ENCODE measurements around the gene TBL3. TPM values are rescaled to one million over a fixed set of nuclear protein-coding genes. Genes with fewer than 3 reads are reported as not detected.

The TBL3 gene
- total RNA-seq, 6 experiments from 2014 or later = 15.8 to 42.4 (median 18.1) TPM

- WGBS (ENCODE audit: insufficient coverage, low coverage, low lambda C conversion rate, missing lambda C conversion rate) = 14% methylated on average over 6 of the region's 11 CpGs
- H3K27ac ChIP-seq = peak overlapping the region; percentile 21 to 63 (median 41)
- no peaks in the 10 kb centered on the region for H3K9me3 ChIP-seq
- ATAC-seq (no peak), DNase-seq (no peak)
- H3K27me3 ChIP-seq = no peaks in the 10 kb centered on the region
- peaks cover 0 to 56% (median 25%) of the 10 kb centered on the region in 4 donors for H3K4me1 ChIP-seq
- H3K36me3 ChIP-seq = peaks cover 0 to 15% (median 0%) of the 10 kb centered on the region in 4 donors
- peak overlapping the region; percentile 76 to 85 (median 82) for H3K4me3 ChIP-seq
- intact Hi-C loops (cut with DNase I) = no loop called here
- no peak for TF ChIP-seq CTCF (IDR thresholded peaks at IDR 0.05)
- TF ChIP-seq POLR2A (IDR thresholded peaks at IDR 0.05) = no peak
Observed at GRCh38 chr16:2030036-2030435, 58.2 kb downstream of the TBL3 start.

- peak overlapping the region; percentile 13 to 84 (median 15) for H3K27ac ChIP-seq
- TF ChIP-seq POLR2A (IDR thresholded peaks at IDR 0.05) (no peak), CTCF (IDR thresholded peaks at IDR 0.05) (no peak)
- H3K4me3 ChIP-seq = peak overlapping the region in 1 of 3 donors; percentile 76
- H3K9me3 ChIP-seq = no peaks in the 10 kb centered on the region
- H3K4me1 ChIP-seq = peaks cover 0 to 59% (median 22%) of the 10 kb centered on the region in 4 donors
- no peak for ATAC-seq
- no peaks in the 10 kb centered on the region for H3K27me3 ChIP-seq
- H3K36me3 ChIP-seq = peaks cover 0 to 15% (median 0%) of the 10 kb centered on the region in 4 donors
- intact Hi-C loops (cut with DNase I) = no loop called here
- peak in 2 of 3 donors; percentile 56 to 58 for DNase-seq
- WGBS (ENCODE audit: insufficient coverage, low coverage, low lambda C conversion rate, missing lambda C conversion rate) = 26% methylated on average over 4 of the region's 11 CpGs
Observed at GRCh38 chr16:2031081-2031577, 59.3 kb downstream of the TBL3 start.

Small RNA genes within 50 kb of the gene (small RNA-seq; reads per million reads assigned to genes)
- gene AC005363.2 (0 reads per million in 2 experiments), gene RN7SL219P (0 reads per million in 2 experiments), gene SNORA10 (0 reads per million in 2 experiments), gene SNORA64 (0 reads per million in 2 experiments)

Other genes starting within 250 kb of the TBL3 start
- gene NME3, start 200.5 kb upstream of the TBL3 start, total RNA-seq = 10 to 100 TPM; 17.9 to 36.1 (median 23.2) TPM
- 10 to 100 TPM in 1 of 6 experiments, 1 to 10 TPM in 5; 3.8 to 11.1 (median 5.0) TPM for gene EME2, start 199.2 kb upstream of the TBL3 start, total RNA-seq
- 10 to 100 TPM; 42.5 to 90.5 (median 52.9) TPM for gene MRPS34, start 198.9 kb upstream of the TBL3 start, total RNA-seq
- gene SPSB3, start 189.5 kb upstream of the TBL3 start, total RNA-seq = 10 to 100 TPM; 18.6 to 42.5 (median 34.5) TPM
- gene NUBP2, start 189.1 kb upstream of the TBL3 start, total RNA-seq = 10 to 100 TPM; 21.1 to 90.3 (median 32.6) TPM
- gene IGFALS, start 178.3 kb upstream of the TBL3 start, total RNA-seq = 100 to 1,000 TPM in 1 of 6 experiments, 10 to 100 TPM in 5; 38.7 to 124 (median 85.3) TPM
- gene HAGH, start 145.2 kb upstream of the TBL3 start, total RNA-seq = 100 to 1,000 TPM in 4 of 6 experiments, 10 to 100 TPM in 2; 77.9 to 161 (median 143) TPM
- 10 to 100 TPM; 25.5 to 96.5 (median 36.0) TPM for gene FAHD1, start 144.8 kb upstream of the TBL3 start, total RNA-seq
- gene MEIOB, start 99.9 kb upstream of the TBL3 start, total RNA-seq = under 1 TPM in 2 of 6 experiments, not detected in 4; 0.39 to 0.40 TPM
- not detected for gene HS3ST6, start 53.6 kb upstream of the TBL3 start, total RNA-seq
- gene MSRB1, start 28.9 kb upstream of the TBL3 start, total RNA-seq = 100 to 1,000 TPM in 3 of 6 experiments, 10 to 100 TPM in 3; 63.4 to 121 (median 98.5) TPM
- under 1 TPM in 1 of 6 experiments, not detected in 5; 0.12 TPM for gene RPL3L, start 17.4 kb upstream of the TBL3 start, total RNA-seq
- gene NDUFB10, start 12.5 kb upstream of the TBL3 start, total RNA-seq = 100 to 1,000 TPM in 2 of 6 experiments, 10 to 100 TPM in 4; 68.7 to 210 (median 81.2) TPM
- gene RPS2, start 7.2 kb upstream of the TBL3 start, total RNA-seq = 1,000 to 10,000 TPM in 1 of 6 experiments, 100 to 1,000 TPM in 5; 451 to 1,052 (median 541) TPM
- not detected for gene RNF151, start 5.2 kb upstream of the TBL3 start, total RNA-seq
- gene NOXO1, start 9.4 kb downstream of the TBL3 start, total RNA-seq = 1 to 10 TPM in 1 of 6 experiments, under 1 TPM in 3, not detected in 2; 0.51 to 1.3 (median 0.60) TPM
- gene GFER, start 12.1 kb downstream of the TBL3 start, total RNA-seq = 10 to 100 TPM; 16.1 to 18.6 (median 18.0) TPM
- gene SYNGR3, start 17.9 kb downstream of the TBL3 start, total RNA-seq = under 1 TPM in 1 of 6 experiments, not detected in 5; 0.22 TPM
- 10 to 100 TPM; 21.6 to 46.4 (median 25.0) TPM for gene ZNF598, start 37.8 kb downstream of the TBL3 start, total RNA-seq
- 10 to 100 TPM in 2 of 6 experiments, 1 to 10 TPM in 4; 2.7 to 12.3 (median 8.2) TPM for gene NPW, start 47.7 kb downstream of the TBL3 start, total RNA-seq
- gene NHERF2, start 54.8 kb downstream of the TBL3 start, total RNA-seq = 100 to 1,000 TPM; 129 to 284 (median 186) TPM
- 100 to 1,000 TPM in 1 of 6 experiments, 10 to 100 TPM in 5; 12.0 to 127 (median 42.6) TPM for gene NTHL1, start 75.8 kb downstream of the TBL3 start, total RNA-seq
- gene TSC2, start 75.9 kb downstream of the TBL3 start, total RNA-seq = 100 to 1,000 TPM in 1 of 6 experiments, 10 to 100 TPM in 5; 25.7 to 124 (median 59.4) TPM
- 10 to 100 TPM; 28.5 to 58.2 (median 42.8) TPM for gene PKD1, start 163.8 kb downstream of the TBL3 start, total RNA-seq
- gene RAB26, start 176.6 kb downstream of the TBL3 start, total RNA-seq = 10 to 100 TPM in 3 of 6 experiments, 1 to 10 TPM in 3; 3.8 to 14.6 (median 8.7) TPM
- 10 to 100 TPM; 40.9 to 56.2 (median 46.2) TPM for gene TRAF7, start 183.7 kb downstream of the TBL3 start, total RNA-seq
- not detected for gene CASKIN1, start 224.6 kb downstream of the TBL3 start, total RNA-seq
- 10 to 100 TPM; 13.1 to 51.0 (median 17.5) TPM for gene MLST8, start 233.4 kb downstream of the TBL3 start, total RNA-seq
- gene BRICD5, start 238.8 kb downstream of the TBL3 start, total RNA-seq = 1 to 10 TPM in 4 of 6 experiments, under 1 TPM in 2; 0.74 to 3.7 (median 2.0) TPM
- gene PGP, start 242.8 kb downstream of the TBL3 start, total RNA-seq = 10 to 100 TPM in 1 of 6 experiments, 1 to 10 TPM in 5; 3.8 to 14.2 (median 6.9) TPM

Measured in right lobe of liver (tissue), 6 donors.